Activated B cell treated with CpG ODN at 0.5 μM for 24 hours (primary cell): ENCODE results near the gene MYRIP. TPM values are rescaled to one million over a fixed set of nuclear protein-coding genes. Genes with fewer than 3 reads are reported as not detected.

Experiments used
- ATAC-seq: fragments of 200-7000 bp; cut with Tn5 transposase; one replicate; pipeline ENCODE4 v1.10.0; 2021; ENCODE audit warnings: low read depth, mild to moderate bottlenecking, moderate library complexity
- CTCF ChIA-PET: fragments of 350-600 bp; sonication (Branson Sonifier 250); formaldehyde crosslinking; loops from one replicate; lab custom pipeline; 2021; ENCODE audit warnings: antibody characterized with exemption; lab: Charles Lee
- POLR2A ChIA-PET: fragments of 350-600 bp; sonication (Branson Sonifier 250); formaldehyde crosslinking; loops from one replicate; lab custom pipeline; 2021; ENCODE audit warnings: antibody characterized with exemption; lab: Charles Lee
- DNase-seq: peaks from one replicate; pipeline ENCODE4 v3.0.0; 2022
- H3K27ac Mint-ChIP-seq: one replicate; pipeline ENCODE4 v1.8.0; 2020; ENCODE audit warnings: mixed read lengths
- H3K27me3 Mint-ChIP-seq: one replicate; pipeline ENCODE4 v1.8.0; 2021; ENCODE audit warnings: mixed read lengths
- H3K36me3 Mint-ChIP-seq: one replicate; pipeline ENCODE4 v1.8.0; 2021; ENCODE audit warnings: low read depth, mixed read lengths
- H3K4me1 Mint-ChIP-seq: one replicate; pipeline ENCODE4 v1.8.0; 2021; ENCODE audit warnings: mixed read lengths
- H3K4me3 Mint-ChIP-seq: one replicate; pipeline ENCODE4 v1.8.0; 2020; ENCODE audit warnings: mild to moderate bottlenecking, mixed read lengths
- H3K9me3 Mint-ChIP-seq: one replicate; pipeline ENCODE4 v1.8.0; 2020; ENCODE audit warnings: mixed read lengths
- intact Hi-C: fragments of 100-400 bp; cut with micrococcal nuclease; formaldehyde crosslinking; loops from one replicate; pipeline ENCODE4 v1.15.1; 2024
- total RNA-seq: library from RNA; stranded (reverse); gene quantifications from 2 replicates; pipeline ENCODE4 v1.2.3, GENCODE V29; 2022
- TF ChIP-seq, protein P1 (sequence below): fragments of 200-600 bp; IDR thresholded peaks from one replicate; pipeline ENCODE4 v1.8.0; 2022; ENCODE audit warnings: antibody characterized with exemption, mild to moderate bottlenecking

Gene MYRIP
- total RNA-seq, 1 donor from 2014 or later, result 0.20 TPM

DNA sequence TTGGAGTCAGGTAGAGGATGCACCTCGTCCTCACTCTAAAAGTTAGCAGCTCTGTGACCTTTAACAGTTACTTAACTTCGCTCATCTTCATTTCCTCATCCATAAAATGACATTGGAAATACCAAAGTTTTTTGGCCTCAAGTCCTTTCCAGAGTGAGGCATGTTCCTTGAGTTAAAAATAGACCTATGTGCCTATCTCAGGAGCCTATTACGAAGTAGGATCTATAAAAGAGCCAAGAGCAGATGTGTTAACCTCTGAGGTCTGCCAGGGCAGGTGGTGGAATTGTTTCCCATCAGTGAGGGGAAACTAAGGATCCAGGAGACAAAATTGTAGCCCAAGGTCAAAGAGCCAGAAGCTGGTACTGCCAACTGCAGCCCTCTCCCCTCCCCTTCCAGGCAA is 379.7 kb downstream of the MYRIP start:
- H3K9me3 Mint-ChIP-seq, result no peaks in the 10 kb centered on the region
- H3K4me3 Mint-ChIP-seq, result no peak overlapping the region
- no peaks in the 10 kb centered on the region for H3K27me3 Mint-ChIP-seq
- DNase-seq (no peak), ATAC-seq (no peak)
- no peak overlapping the region for H3K27ac Mint-ChIP-seq
- TF ChIP-seq, protein P1, sequence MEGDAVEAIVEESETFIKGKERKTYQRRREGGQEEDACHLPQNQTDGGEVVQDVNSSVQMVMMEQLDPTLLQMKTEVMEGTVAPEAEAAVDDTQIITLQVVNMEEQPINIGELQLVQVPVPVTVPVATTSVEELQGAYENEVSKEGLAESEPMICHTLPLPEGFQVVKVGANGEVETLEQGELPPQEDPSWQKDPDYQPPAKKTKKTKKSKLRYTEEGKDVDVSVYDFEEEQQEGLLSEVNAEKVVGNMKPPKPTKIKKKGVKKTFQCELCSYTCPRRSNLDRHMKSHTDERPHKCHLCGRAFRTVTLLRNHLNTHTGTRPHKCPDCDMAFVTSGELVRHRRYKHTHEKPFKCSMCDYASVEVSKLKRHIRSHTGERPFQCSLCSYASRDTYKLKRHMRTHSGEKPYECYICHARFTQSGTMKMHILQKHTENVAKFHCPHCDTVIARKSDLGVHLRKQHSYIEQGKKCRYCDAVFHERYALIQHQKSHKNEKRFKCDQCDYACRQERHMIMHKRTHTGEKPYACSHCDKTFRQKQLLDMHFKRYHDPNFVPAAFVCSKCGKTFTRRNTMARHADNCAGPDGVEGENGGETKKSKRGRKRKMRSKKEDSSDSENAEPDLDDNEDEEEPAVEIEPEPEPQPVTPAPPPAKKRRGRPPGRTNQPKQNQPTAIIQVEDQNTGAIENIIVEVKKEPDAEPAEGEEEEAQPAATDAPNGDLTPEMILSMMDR, result no peak
- H3K4me1 Mint-ChIP-seq, result no peaks in the 10 kb centered on the region
- ChIA-PET CTCF (interaction anchor here (7.1 kb wide), 1 partner anchor 127 kb away, joined by 84 read pairs; no protein-coding TSS in a partner anchor), POLR2A (no interaction called here)
- no peaks in the 10 kb centered on the region for H3K36me3 Mint-ChIP-seq
- intact Hi-C loops, result no loop called here

DNA sequence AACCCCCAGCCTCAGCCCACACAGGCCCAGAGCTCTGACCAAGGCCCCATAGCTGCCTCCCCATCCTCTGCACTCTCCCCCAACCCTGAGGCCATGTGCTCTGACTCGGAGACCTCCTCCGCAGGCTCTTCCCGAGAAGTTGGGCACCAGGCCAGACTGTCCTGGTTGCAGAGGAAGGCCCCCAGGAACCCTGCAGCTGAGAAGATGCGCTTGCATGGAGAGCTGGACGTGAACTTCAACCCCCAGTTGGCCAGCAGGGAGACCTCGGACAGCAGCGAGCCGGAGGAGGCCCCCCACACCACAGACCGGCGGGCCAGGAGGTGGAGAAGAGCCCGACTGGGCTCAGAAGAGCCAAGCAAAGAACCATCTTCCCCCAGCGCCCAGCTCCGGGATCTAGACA is 380.6 kb downstream of the MYRIP start:
- Mint-ChIP-seq H3K27ac (no peak overlapping the region), H3K4me3 (no peak overlapping the region), H3K36me3 (no peaks in the 10 kb centered on the region), H3K27me3 (no peaks in the 10 kb centered on the region), H3K4me1 (no peaks in the 10 kb centered on the region), H3K9me3 (no peaks in the 10 kb centered on the region)
- CTCF ChIA-PET, result interaction anchor here (7.1 kb wide), 1 partner anchor 126 kb away, joined by 84 read pairs; no protein-coding TSS in a partner anchor
- POLR2A ChIA-PET, result no interaction called here
- TF ChIP-seq, protein P1, result no peak
- ATAC-seq (no peak), DNase-seq (no peak)
- intact Hi-C loops, result loop anchor here (5.0 kb wide), 1 partner anchor 392 kb away; no protein-coding TSS in a partner anchor

DNA sequence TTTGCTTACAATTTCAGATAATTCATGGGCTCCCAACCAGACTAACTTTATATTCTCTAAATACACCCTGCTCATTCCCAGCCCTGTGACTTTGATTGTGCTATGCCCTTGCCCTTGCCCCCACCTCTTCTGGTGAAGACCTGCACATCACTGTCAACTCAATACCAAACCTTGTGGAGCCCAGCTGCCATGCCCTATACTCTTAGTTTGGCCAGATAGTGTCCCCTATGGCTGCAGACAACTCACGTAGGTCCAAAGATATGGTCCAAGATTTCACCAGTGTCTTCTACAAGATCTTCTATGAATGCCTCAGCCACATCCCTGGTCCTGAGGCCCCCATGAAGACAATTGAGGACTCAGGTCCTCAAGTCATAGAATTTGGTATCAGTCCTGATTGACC is 381.8 kb downstream of the MYRIP start:
- ChIA-PET POLR2A (interaction anchor here (0.8 to 0.9 kb wide), 2 partner anchors 118 to 126 kb away, joined by 4 to 10 read pairs; partner anchors contain the start of gene EIF1B), CTCF (interaction anchor here (0.6 to 7.1 kb wide), 14 partner anchors 10 to 397 kb away, joined by 3 to 84 read pairs (median 4); partner anchors contain the start of gene EIF1B)
- Mint-ChIP-seq H3K27me3 (no peaks in the 10 kb centered on the region), H3K36me3 (no peaks in the 10 kb centered on the region), H3K4me1 (no peaks in the 10 kb centered on the region), H3K4me3 (no peak overlapping the region), H3K27ac (no peak overlapping the region), H3K9me3 (no peaks in the 10 kb centered on the region)
- ATAC-seq, result no peak
- intact Hi-C loops, result loop anchor here (5.0 kb wide), 1 partner anchor 391 kb away; no protein-coding TSS in a partner anchor
- TF ChIP-seq, protein P1, result no peak
- DNase-seq, result no peak

DNA sequence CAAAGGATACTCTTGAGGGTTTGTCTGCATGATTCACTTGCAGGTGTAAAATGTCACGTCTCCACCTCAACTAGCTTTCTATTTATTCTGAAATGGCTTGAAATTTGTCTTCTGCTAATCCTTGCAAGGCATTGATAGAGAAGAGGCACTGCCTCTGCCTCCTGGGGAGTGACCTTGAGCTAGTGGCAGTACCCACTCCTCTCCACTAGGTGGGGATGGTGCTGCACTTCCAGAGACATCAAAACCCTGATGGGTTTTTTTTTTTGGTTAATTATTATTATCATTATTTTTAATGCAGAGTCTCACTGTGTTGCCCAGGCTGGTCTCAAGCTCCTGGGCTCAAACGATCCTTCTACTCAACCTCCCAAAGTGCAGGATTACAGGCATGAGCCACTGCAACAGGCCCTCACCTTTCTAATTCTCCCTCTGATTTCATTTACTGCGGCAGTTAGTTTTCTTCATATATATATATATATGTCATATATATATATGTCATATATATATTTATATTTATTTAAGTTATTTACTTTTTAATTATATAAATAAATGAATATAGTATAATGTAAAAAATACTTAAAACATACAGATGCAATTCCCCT is 382.5 kb downstream of the MYRIP start:
- ATAC-seq, result peak; percentile 82
- H3K4me3 Mint-ChIP-seq, result no peak overlapping the region
- POLR2A ChIA-PET, result interaction anchor here (0.8 to 0.9 kb wide), 2 partner anchors 117 to 125 kb away, joined by 4 to 10 read pairs; partner anchors contain the start of gene EIF1B
- DNase-seq, result peak; percentile 26
- H3K9me3 Mint-ChIP-seq, result no peaks in the 10 kb centered on the region
- no peaks in the 10 kb centered on the region for H3K27me3 Mint-ChIP-seq
- no peaks in the 10 kb centered on the region for H3K4me1 Mint-ChIP-seq
- intact Hi-C loops, result loop anchor here (1.0 to 5.0 kb wide), 4 partner anchors 117 to 1689 kb away; partner anchors contain the start of gene EIF1B
- no peaks in the 10 kb centered on the region for H3K36me3 Mint-ChIP-seq
- no peak overlapping the region for H3K27ac Mint-ChIP-seq
- CTCF ChIA-PET, result interaction anchor here (0.6 to 7.1 kb wide), 14 partner anchors 10 to 396 kb away, joined by 3 to 84 read pairs (median 4); partner anchors contain the start of gene EIF1B
- TF ChIP-seq, protein P1, result peak; percentile 60

DNA sequence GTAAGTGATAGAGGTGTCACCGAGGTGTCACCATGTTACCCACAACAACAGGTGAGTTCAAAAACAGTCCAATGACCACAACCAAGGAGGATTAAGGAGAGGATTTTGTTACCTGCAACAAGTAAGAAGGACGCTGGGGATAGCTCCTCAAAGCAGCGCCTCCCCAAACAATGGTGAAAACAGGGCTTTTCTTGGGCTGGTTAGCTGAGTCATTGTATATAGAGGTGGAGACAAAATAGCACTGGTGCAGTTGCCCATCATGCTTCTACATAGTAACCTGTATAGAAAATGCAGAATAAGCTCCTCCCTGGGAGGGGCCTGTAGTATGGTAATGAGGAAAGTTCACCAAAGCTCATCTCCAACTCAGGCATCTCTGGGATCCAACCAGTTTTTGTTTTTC is 383.2 kb downstream of the MYRIP start:
- ChIA-PET POLR2A (no interaction called here), CTCF (interaction anchor here (1.2 to 7.1 kb wide), 5 partner anchors 10 to 1687 kb away, joined by 3 to 84 read pairs (median 3); partner anchors contain the start of gene EIF1B)
- ATAC-seq, result no peak
- Mint-ChIP-seq H3K36me3 (no peaks in the 10 kb centered on the region), H3K4me1 (no peaks in the 10 kb centered on the region), H3K4me3 (no peak overlapping the region), H3K9me3 (no peaks in the 10 kb centered on the region), H3K27ac (no peak overlapping the region), H3K27me3 (no peaks in the 10 kb centered on the region)
- no peak for DNase-seq
- intact Hi-C loops, result loop anchor here (1.0 to 5.0 kb wide), 4 partner anchors 116 to 1689 kb away; partner anchors contain the start of gene EIF1B
- TF ChIP-seq, protein P1, result no peak
